Middle frontal gyrus (tissue), 1 donor: ENCODE measurements around the gene LIMCH1.
"Not testable (repeated sequence)": the region's sequence is repeated elsewhere in the genome, so short reads cannot be mapped to it uniquely, and the experiment has no call there.

Experiments
- DNase-seq: peaks from one replicate; pipeline ENCODE4 v3.0.0-alpha.2; 2015; ENCODE audit warnings: low spot score; ENCODE audit errors: extremely low spot score

LIMCH1 gene

GRCh38 chr4:41638866-41639265, 100.9 kb downstream of the LIMCH1 start:
- no peak for DNase-seq

- no peak for DNase-seq
Measured at GRCh38 chr4:41639291-41639690, 101.3 kb downstream of the LIMCH1 start.

GRCh38 chr4:41640906-41641305, 102.9 kb downstream of the LIMCH1 start:
- DNase-seq: no peak

DNA sequence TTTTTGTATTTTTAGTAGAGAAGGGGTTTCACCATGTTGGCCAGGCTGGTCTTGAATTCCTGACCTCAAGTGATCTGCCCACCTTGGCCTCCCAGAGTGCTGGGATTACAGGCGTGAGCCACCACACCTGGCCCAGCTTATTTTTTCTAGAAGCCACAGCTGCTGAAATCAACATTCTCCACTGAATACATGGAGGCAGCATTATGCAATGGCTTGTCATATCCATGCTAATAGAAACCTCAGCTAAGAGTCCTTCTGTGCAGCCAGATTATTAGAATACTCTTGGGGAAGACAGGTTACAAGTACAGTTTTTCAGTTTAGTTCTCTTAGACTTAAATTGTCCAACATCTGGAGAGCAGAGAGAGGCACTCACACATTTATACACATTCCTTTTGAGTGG, 104.8 kb downstream of the LIMCH1 start:
- DNase-seq: not testable (repeated sequence)

- no peak for DNase-seq
Measured at GRCh38 chr4:41643331-41643730, 105.4 kb downstream of the LIMCH1 start.

DNA sequence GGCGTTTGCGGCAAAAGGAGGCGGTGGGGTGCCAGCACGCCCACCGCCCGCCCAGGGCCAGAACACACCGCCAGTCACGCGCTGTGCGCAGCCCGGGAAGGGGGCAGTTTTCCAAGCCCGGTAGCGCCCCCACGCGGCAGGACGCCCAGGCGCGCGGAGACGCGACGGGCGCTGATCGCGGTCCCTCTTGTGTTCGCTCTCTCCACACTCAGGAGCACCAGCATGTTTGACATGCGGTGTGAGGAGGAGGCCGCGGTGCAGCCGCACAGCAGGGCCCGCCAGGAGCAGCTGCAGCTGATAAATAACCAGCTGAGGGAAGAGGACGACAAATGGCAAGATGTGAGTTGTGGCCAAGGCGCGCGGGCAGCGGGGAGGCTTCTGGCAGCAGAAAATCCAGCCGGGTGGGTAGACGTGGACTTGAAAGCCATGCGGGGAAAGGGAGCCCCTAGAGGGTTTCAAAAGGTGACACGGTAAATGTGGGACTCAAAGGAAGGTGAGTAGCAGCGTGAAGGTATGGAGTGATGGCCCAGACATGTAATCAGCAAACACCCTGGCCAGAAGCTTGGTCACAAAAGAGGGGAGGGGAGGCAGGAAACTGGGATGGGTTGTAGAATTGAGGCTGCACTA, 106.4 kb downstream of the LIMCH1 start:
- peak; percentile 43 for DNase-seq

DNA sequence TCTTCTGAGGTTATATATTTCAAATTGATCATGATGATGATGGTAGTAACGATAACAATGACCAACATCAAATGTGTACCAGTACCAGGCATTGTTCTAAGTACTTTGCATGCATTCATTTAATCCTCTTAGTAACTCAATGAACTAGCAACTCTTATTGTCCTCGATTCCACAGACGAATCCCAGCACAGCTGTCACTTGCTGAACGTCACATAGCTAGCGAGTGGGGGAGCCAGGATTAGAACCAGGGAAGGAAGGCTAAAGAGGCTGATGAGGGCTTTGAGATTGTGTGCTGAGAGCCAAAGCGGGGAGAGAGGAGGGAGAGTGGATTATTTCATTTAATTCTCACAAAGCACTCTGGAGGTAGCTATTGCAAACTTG, 106.9 kb downstream of the LIMCH1 start:
- no peak for DNase-seq

DNA sequence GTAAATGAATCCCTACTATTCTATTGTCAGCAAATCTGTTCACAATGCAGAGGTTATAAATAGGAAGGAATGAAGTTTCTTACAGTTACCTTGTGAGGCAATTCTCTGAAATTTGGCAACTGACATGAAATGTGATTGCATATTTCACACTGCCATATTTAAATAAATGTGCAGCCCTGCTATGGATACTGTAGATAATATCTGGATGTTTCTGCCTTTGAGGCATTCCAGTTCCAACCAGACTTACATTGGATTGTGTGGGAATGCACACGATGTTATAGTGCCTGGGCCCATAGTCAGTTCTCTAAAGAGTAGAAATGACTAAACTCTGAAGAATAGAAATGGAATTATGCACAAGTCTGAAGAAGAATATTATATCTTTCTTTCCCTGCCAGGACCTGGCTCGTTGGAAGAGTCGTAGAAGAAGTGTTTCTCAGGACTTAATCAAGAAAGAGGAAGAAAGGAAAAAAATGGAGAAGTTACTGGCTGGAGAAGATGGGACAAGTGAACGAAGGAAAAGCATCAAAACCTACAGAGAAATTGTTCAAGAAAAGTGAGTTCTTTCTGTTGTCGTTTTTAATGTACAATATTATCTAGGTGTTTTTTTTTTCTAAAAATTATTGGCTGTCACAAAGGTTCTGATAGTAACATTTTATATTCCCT, 107.9 kb downstream of the LIMCH1 start:
- DNase-seq: no peak

- no peak for DNase-seq
Measured at GRCh38 chr4:41646862-41647261, 108.9 kb downstream of the LIMCH1 start.

- DNase-seq: no peak
Measured at GRCh38 chr4:41647383-41647782, 109.4 kb downstream of the LIMCH1 start.

- DNase-seq: not testable (repeated sequence)
Measured at GRCh38 chr4:41651150-41651549, 113.2 kb downstream of the LIMCH1 start.

GRCh38 chr4:41652971-41653370, 115.0 kb downstream of the LIMCH1 start:
- no peak for DNase-seq

- no peak for DNase-seq
Measured at GRCh38 chr4:41653523-41653922, 115.6 kb downstream of the LIMCH1 start.

- DNase-seq: no peak
Measured at GRCh38 chr4:41655177-41655576, 117.2 kb downstream of the LIMCH1 start.

- DNase-seq: no peak
Measured at GRCh38 chr4:41656106-41656505, 118.1 kb downstream of the LIMCH1 start.

- no peak for DNase-seq
Measured at GRCh38 chr4:41656572-41657520, 118.9 kb downstream of the LIMCH1 start.

DNA sequence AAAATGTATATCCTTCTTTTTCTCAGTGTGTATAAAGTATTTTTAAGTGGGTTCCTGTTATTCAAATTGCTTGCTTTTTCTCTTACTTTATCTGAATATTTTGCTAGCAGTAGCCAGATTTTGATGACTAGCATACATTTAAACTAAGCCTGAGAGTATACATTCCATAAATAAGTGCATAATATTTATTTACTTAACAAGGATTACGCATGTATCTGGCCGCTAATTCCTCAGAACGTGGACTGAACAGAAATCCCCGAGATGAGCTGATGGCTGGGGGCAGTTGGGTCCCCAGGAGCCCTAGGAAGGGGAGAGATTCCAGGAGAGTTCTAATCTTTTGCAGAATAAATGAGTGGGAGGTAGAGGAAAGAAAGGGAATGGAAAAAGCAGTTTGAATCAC, 119.6 kb downstream of the LIMCH1 start:
- no peak for DNase-seq

- no peak for DNase-seq
Measured at GRCh38 chr4:41658163-41658562, 120.2 kb downstream of the LIMCH1 start.

DNA sequence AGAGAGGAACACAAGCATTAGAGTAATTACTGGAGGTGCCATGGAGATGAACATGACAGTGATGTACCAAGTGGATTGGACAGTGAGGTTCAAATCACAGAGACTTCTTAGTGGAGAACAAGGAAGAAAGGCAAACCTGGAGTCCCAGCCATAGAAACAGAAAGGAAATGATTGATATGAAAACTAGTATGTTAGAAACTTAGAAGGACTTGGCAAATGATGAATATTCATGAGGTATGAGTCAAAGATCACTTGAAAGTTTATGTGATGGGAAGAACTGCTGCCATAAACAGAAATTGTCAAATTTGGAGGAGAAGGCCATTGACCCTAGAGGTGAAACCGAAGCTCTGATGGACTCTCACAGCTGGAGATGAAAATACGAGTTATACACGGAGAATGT, 122.4 kb downstream of the LIMCH1 start:
- DNase-seq: no peak

DNA sequence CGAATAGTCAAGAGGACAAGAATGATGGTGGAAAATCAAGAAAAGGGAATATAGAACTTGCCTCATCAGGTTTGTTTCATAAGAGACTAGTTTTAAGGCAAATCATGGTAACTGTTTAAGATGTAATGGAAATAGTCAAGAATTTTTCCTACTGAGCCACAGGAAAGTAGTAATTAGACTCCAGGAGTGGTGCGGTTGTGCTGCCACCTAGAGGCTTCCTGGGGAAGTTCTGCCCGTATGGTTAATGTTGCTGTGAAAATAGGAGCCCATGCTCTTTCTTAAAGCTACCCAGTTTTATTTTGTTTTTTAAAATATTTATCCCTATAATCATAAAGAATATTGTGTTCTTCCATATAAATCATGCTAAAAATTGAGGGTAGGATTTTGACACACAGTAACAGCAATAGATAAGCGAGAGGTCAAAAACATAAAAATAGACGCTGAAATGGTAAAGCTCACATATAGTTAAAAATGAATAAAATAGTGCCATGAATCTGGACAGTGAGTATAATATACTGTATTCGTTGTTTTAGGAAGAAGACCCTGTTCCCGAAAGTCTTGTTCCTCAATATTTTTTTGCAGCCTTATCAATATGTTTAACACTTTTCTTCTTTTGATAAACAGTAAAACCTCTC, 123.6 kb downstream of the LIMCH1 start:
- peak; percentile 68 for DNase-seq

- no peak for DNase-seq
Measured at GRCh38 chr4:41665636-41666207, 127.8 kb downstream of the LIMCH1 start.
